Kidney (tissue), 14 donors: ENCODE results near the gene FKBP10. TPM values are rescaled to one million over a fixed set of nuclear protein-coding genes. Genes with fewer than 3 reads are reported as not detected.

ENCODE experiments used
- DNase-seq, 5 donors: peaks; one replicate each; pipeline ENCODE4 v3.0.0-alpha.2; 2013 to 2020
- FAIRE-seq: peaks from 2 replicates; lab custom pipeline; 2012; peaks lifted over from hg19 to GRCh38; lab: Jason Lieb, UNC
- H3K27ac ChIP-seq, 2 donors: one replicate each; pipeline ENCODE4 v1.7.0; 2013; ENCODE audit warnings: low read depth in 2 of 2, low read length in 2 of 2, inconsistent platforms in 1 of 2
- H3K27me3 ChIP-seq: one replicate; pipeline ENCODE4 v1.7.1; 2013; ENCODE audit warnings: low read length, inconsistent platforms; ENCODE audit not compliant: control insufficient read depth, insufficient read depth
- H3K36me3 ChIP-seq, 3 donors: one replicate each; pipeline versions ENCODE4 v1.7.0 to v1.7.1; 2013; ENCODE audit warnings: low read length in 3 of 3, control low read depth in 1 of 3, inconsistent platforms in 1 of 3; ENCODE audit not compliant: insufficient read depth in 3 of 3, control insufficient read depth in 2 of 3
- H3K4me1 ChIP-seq, 3 donors: one replicate each; pipeline versions ENCODE4 v1.7.0 to v1.7.1; 2013; ENCODE audit warnings: low read length in 3 of 3, inconsistent platforms in 1 of 3, low read depth in 1 of 3; ENCODE audit not compliant: control insufficient read depth in 2 of 3, insufficient read depth in 2 of 3
- H3K4me3 ChIP-seq, 3 donors: one replicate each; pipeline versions ENCODE4 v1.7.0 to v1.8.1; 2013; ENCODE audit warnings: low read length in 3 of 3, control low read depth in 1 of 3, inconsistent platforms in 1 of 3
- H3K9ac ChIP-seq, 3 donors: one replicate each; pipeline versions ENCODE4 v1.7.0 to v1.7.1; 2013; ENCODE audit warnings: low read length in 3 of 3, control low read depth in 1 of 3, inconsistent platforms in 1 of 3
- H3K9me3 ChIP-seq, 3 donors: one replicate each; pipeline versions ENCODE4 v1.7.0 to v1.7.1; 2013; ENCODE audit warnings: low read length in 3 of 3, control low read depth in 1 of 3, inconsistent platforms in 1 of 3; ENCODE audit not compliant: control insufficient read depth in 2 of 3, insufficient read depth in 1 of 3
- CTCF ChIP-seq: IDR thresholded peaks from 3 replicates; pipeline ENCODE4 v1.5.1; 2012; ENCODE audit warnings: mild to moderate bottlenecking, moderate library complexity, borderline replicate concordance; ENCODE audit not compliant: insufficient read depth; ENCODE audit errors: extremely low read depth
- intact Hi-C: fragments of 100-400 bp; cut with DNase I; formaldehyde crosslinking; loops from one replicate; pipeline ENCODE4 v1.11.1; 2022
- polyA plus RNA-seq: library from polyadenylated mRNA; stranded (reverse); fragments of 350-450 nt; fragmentation: Illumina TruSeq; extraction: RNeasy Lipid Tissue Mini Kit (QIAGEN cat#74804); gene quantifications from one replicate; pipeline ENCODE4 v1.2.3, GENCODE V29; 2014; ENCODE audit warnings: low read depth, low replicate concordance; ENCODE audit not compliant: insufficient read depth
- total RNA-seq: library from RNA; stranded (reverse); fragmentation: NEBNext Ultra II Directional; extraction: Animal tissue kit (Norgen Biotek cat#: 25700); gene quantifications from one replicate; pipeline ENCODE4 v1.2.1, GENCODE V29; 2021
- donor health status: control.
- donor health status: control.
- donor health status: control.
- donor health status: control.
- donor health status: control.
- donor health status: DM: yes; HTN: yes; CAD: no.
- donor health status: Normal renal cell carcinoma (clear cell type).

The FKBP10 gene
- total and polyA plus RNA-seq, 2 donors from 2014 or later = 19.6 to 38.3 TPM

GRCh38 chr17:41821776-41822175 lies 9.0 kb downstream of the FKBP10 start:
- Histone ChIP-seq H3K4me3 (no peak overlapping the region), H3K9me3 (no peaks in the 10 kb centered on the region), H3K9ac (no peak overlapping the region), H3K27ac (no peak overlapping the region), H3K27me3 (no peaks in the 10 kb centered on the region), H3K36me3 (peaks cover 0 to 9% (median 2%) of the 10 kb centered on the region in 3 donors), H3K4me1 (no peaks in the 10 kb centered on the region)
- peak in 1 of 5 donors; percentile 53 for DNase-seq
- TF ChIP-seq CTCF = no peak
- FAIRE-seq = no peak
- intact Hi-C loops = no loop called here

- no peak overlapping the region for H3K4me3 ChIP-seq
- no peak overlapping the region for H3K9ac ChIP-seq
- H3K36me3 ChIP-seq = peaks cover 0 to 10% (median 2%) of the 10 kb centered on the region in 3 donors
- H3K27me3 ChIP-seq = no peaks in the 10 kb centered on the region
- H3K4me1 ChIP-seq = no peaks in the 10 kb centered on the region
- FAIRE-seq = no peak
- H3K9me3 ChIP-seq = no peaks in the 10 kb centered on the region
- no peak overlapping the region for H3K27ac ChIP-seq
- DNase-seq = no peak
- no peak for TF ChIP-seq CTCF
- intact Hi-C loops = no loop called here
These were observed 9.7 kb downstream of the FKBP10 start for GRCh38 chr17:41822216-41823140.

GRCh38 chr17:41823141-41823524 lies 10.3 kb downstream of the FKBP10 start:
- TF ChIP-seq CTCF = no peak
- no peak for DNase-seq
- Histone ChIP-seq H3K9me3 (no peaks in the 10 kb centered on the region), H3K9ac (no peak overlapping the region), H3K4me1 (no peaks in the 10 kb centered on the region), H3K27ac (no peak overlapping the region), H3K36me3 (peaks cover 0 to 16% (median 2%) of the 10 kb centered on the region in 3 donors), H3K27me3 (no peaks in the 10 kb centered on the region), H3K4me3 (no peak overlapping the region)
- intact Hi-C loops = no loop called here
- no peak for FAIRE-seq
